HT1080 (cell line): Measurements from ENCODE around the gene LAMB1. TPM values are rescaled to one million over a fixed set of nuclear protein-coding genes. Genes with fewer than 3 reads are reported as not detected.

Source experiments
- DNase-seq: peaks from one replicate; pipeline ENCODE4 v3.0.0-alpha.2; 2015; ENCODE audit warnings: low read depth
- total RNA-seq: library from RNA; depleted of rRNA; stranded (reverse); fragments of >200 nt; shearing (Covaris generic); gene quantifications from 2 replicates; pipeline ENCODE4 v1.2.3, GENCODE V29; 2014

The LAMB1 gene
- total RNA-seq, 1 experiment from 2014 or later = 62.7 TPM

GRCh38 chr7:107999779-108000560 lies 3.0 kb downstream of the LAMB1 start:
- DNase-seq = peak; percentile 82

GRCh38 chr7:107998660-107999480 lies 4.1 kb downstream of the LAMB1 start:
- no peak for DNase-seq

GRCh38 chr7:107998150-107998549 lies 4.8 kb downstream of the LAMB1 start:
- peak; percentile 46 for DNase-seq

- no peak for DNase-seq
These were observed 6.7 kb downstream of the LAMB1 start for GRCh38 chr7:107996072-107996882.

- DNase-seq = peak; percentile 98
These were observed 7.5 kb downstream of the LAMB1 start for GRCh38 chr7:107995184-107996071.

- no peak for DNase-seq
These were observed 8.4 kb downstream of the LAMB1 start for GRCh38 chr7:107994421-107995030.

GRCh38 chr7:107993891-107994291 lies 9.1 kb downstream of the LAMB1 start:
- peak; percentile 34 for DNase-seq

- peak; percentile 75 for DNase-seq
These were observed 13.2 kb downstream of the LAMB1 start for GRCh38 chr7:107989618-107990373.

GRCh38 chr7:107982918-107983389 lies 20.0 kb downstream of the LAMB1 start:
- no peak for DNase-seq

- no peak for DNase-seq
These were observed 20.7 kb downstream of the LAMB1 start for GRCh38 chr7:107982042-107982840.

GRCh38 chr7:107981466-107981865 lies 21.5 kb downstream of the LAMB1 start:
- DNase-seq = no peak

GRCh38 chr7:107980671-107981190 lies 22.2 kb downstream of the LAMB1 start:
- DNase-seq = no peak

GRCh38 chr7:107980171-107980570 lies 22.8 kb downstream of the LAMB1 start:
- DNase-seq = no peak

GRCh38 chr7:107978815-107979408 lies 24.0 kb downstream of the LAMB1 start:
- no peak for DNase-seq

- no peak for DNase-seq
These were observed 25.9 kb downstream of the LAMB1 start for GRCh38 chr7:107977048-107977447.

- no peak for DNase-seq
These were observed 26.3 kb downstream of the LAMB1 start for GRCh38 chr7:107976620-107977019.

- no peak for DNase-seq
These were observed 27.5 kb downstream of the LAMB1 start for GRCh38 chr7:107975394-107976013.
